Spleen (tissue), 7 donors: ENCODE measurements around the gene ALPP.
"Not testable (repeated sequence)": the region's sequence is repeated elsewhere in the genome, so short reads cannot be mapped to it uniquely, and the experiment has no call there.

Experiments used
- POLR2A ChIP-seq, 3 donors: fragments of 450-650 bp; IDR thresholded peaks; one replicate each; pipeline ENCODE4 v1.5.1; 2017; ENCODE audit warnings: antibody characterized with exemption in 3 of 3, mild to moderate bottlenecking in 1 of 3
- TF ChIP-seq, protein P1 (sequence below), 11 experiments: fragments of 200-600 bp in 7 of 11; fragments of 450-650 bp in 4 of 11; sonication (generic) in 4 of 11; IDR thresholded peaks in 8 of 11; conservative IDR thresholded peaks in 3 of 11; 1 replicate in 7 of 11; 2 replicates in 4 of 11; pipeline versions ENCODE4 v1.4.0 to v1.8.0; 2016 to 2021; ENCODE audit warnings: antibody characterized with exemption in 11 of 11, inconsistent platforms in 4 of 11, mild to moderate bottlenecking in 1 of 11
- donor health status: DM: no; HTN: no; CAD: no; lungs with moderate emphysema.
- donor health status: DM: no; HTN: no; CAD: no.
- donor health status: DM: no; HTN: no; CAD: no.

DNA sequence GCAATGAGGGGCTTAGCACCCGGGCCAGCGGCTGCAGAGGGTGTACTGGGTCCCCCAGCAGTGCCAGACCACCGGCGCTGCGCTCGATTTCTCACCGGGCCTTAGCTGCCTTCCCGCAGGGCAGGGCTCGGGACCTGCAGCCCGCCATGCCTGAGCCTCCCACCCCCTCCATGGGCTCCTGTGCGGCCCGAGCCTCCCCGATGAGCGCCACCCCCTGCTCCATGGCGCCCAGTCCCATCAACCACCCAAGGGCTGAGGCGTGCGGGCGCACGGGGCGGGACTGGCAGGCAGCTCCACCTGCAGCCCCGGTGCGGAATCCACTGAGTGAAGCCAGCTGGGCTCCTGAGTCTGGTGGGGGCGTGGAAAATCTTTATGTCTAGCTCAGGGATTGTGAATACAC is 12.1 kb upstream of the ALPP start:
- TF ChIP-seq, protein P1, sequence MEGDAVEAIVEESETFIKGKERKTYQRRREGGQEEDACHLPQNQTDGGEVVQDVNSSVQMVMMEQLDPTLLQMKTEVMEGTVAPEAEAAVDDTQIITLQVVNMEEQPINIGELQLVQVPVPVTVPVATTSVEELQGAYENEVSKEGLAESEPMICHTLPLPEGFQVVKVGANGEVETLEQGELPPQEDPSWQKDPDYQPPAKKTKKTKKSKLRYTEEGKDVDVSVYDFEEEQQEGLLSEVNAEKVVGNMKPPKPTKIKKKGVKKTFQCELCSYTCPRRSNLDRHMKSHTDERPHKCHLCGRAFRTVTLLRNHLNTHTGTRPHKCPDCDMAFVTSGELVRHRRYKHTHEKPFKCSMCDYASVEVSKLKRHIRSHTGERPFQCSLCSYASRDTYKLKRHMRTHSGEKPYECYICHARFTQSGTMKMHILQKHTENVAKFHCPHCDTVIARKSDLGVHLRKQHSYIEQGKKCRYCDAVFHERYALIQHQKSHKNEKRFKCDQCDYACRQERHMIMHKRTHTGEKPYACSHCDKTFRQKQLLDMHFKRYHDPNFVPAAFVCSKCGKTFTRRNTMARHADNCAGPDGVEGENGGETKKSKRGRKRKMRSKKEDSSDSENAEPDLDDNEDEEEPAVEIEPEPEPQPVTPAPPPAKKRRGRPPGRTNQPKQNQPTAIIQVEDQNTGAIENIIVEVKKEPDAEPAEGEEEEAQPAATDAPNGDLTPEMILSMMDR (IDR thresholded peaks at IDR 0.05 in 8 of 11, conservative IDR thresholded peaks at IDR 0.05 in 3 of 11) = not testable (repeated sequence)
- not testable (repeated sequence) for TF ChIP-seq POLR2A (IDR thresholded peaks at IDR 0.05)
